HG02763 (cell line): ENCODE measurements around the gene MAD1L1.
"Not testable (repeated sequence)": the region's sequence is repeated elsewhere in the genome, so short reads cannot be mapped to it uniquely, and the experiment has no call there.

Experiments
- ATAC-seq: cut with Tn5 transposase; IDR thresholded peaks from one replicate; pipeline ENCODE4 v1.9.1; 2021; ENCODE audit warnings: mild to moderate bottlenecking, moderate library complexity; ENCODE audit not compliant: unreplicated experiment

MAD1L1 gene

DNA sequence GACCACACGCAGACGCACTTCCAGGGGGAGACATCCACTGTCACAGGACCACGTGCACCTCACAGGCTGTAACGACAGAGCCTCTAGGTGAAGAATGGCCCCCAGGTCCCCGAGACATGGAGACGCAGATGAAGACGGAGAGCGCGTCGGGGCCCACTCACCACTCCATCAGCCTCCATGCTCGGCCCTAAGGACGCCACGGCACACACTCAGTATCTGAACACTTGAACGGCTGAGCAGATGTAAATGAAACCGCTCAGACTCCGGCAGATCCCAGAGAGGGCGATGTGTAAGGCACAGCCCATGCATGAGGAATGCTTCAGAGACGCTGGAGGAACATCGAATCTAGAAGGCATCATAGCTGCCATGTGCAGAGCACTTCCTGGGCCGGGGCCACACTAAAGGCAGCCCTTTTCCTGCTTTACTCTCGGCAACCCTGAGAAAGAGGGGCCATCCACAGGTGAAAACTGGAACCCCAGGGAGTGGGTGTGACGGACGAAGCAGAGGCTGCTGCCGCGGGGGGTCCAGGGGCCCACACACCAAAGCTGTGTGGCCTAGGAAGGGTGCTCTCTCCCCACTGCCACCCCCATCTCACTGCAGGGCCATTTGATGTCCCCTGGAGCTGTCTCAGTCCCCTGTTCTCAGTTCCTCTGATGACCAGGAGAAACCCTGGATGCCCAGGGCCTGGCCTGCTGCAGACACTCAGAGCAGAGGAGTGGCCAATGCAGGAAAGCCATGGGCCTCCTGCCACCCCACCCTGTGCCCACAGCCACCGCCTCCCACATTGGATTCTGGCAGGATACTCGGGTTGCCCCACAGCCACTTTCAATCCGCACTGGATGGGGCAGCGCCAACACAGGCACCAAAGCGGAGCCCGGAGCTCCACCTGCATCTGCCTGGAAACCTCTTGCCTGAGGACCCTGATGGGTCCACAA is 253.8 kb downstream of the MAD1L1 start:
- no peak for ATAC-seq

DNA sequence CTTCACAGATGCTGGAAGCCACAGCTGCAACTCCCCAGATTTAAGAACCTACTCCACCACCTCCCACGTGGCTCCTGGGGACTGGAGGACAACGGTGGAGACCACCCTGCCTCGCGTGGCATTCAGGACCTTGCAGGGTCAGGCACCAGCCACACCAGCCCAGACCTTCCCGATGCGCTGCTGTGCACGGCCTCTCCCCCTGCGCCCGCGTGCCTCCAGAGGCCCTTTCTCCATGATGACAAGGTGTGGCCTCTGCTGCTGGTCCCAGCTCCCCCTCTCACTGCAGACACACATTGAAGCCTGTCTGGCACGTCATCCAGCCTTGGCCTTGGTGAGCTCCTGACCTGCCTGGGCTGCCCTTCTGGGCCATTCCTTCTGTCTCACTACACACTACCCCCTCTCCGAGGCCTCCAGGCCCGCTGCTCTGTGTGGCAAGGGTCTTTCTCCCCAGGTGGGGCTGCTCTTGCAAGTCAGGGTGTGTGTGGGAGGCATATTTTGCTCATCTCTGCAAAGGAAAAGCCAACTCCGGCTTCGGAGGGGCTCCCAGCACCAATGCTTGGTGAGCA is 254.8 kb downstream of the MAD1L1 start:
- no peak for ATAC-seq

DNA sequence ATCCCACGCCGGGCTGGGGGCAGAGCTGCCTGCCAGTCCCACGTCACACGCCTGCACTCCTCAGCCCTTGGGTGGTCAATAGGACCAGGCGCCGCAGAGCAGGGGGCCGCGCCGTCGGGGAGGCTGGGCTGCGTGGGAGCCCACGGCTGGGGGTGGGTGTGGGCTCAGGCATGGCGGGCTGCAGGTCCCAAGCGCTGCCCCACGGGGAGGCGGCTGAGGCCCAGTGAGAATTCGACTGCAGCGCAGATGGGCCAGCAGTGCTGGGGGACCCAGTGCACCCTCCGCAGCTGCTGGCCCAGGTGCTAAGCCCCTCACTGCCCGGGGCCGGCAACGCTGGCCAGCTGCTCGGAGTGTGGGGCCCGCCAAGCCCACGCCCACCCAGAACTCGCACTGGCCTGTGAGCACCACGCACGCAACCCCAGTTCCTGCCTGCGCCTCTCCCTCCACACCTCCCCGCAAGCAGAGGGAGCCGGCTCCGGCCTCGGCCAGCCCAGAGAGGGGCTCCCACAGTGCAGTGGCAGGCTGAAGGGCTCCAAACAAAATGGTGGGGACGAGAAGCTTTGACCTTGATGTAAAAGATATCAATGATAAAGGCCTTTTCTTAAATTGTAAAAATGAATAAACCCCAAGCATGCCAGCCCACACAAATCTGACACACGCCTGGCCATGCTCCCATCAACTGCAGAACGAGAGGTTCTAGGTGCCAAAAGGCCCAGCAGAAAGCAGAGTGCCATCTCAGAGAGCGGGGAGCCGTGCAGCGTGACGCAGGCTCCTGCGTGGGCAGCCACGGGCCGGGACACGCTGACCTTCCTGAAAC is 255.5 kb downstream of the MAD1L1 start:
- no peak for ATAC-seq

DNA sequence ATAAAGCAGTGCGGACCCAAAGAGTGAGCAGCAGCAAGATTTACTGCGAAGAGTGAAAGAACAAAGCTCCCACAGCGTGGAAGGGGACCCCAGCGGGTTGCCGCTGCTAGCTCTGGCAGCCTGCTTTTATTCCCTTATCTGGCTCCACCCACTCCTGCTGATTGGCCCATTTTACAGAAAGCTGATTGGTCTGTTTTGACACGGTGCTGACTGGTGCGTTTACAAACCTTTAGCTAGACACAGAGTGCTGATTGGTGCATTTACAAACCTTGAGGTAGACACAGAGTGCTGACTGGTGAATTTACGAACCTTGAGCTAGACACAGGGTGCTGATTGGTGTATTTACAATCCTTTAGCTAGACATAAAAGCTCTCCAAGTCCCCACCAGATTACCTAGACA is 256.2 kb downstream of the MAD1L1 start:
- not testable (repeated sequence) for ATAC-seq

DNA sequence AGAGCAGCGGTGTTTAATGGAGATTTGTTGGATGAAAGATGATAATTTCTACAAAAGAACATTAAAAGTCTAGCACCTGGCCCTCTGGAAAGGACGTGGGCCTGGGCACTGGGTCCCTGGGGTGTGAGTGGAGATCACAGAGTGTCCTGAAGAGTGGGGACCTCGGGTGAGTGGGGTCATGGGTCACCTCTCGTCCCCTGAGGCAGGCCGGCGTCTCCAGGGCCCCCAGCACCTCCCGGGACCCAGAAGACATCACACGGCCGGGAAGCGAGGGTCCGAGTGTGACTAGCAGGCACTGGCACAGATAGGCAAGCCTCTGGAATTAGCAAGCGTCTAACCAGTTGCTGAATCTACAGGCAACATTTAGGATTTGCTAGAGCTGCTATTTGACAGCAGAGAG is 257.2 kb downstream of the MAD1L1 start:
- no peak for ATAC-seq

DNA sequence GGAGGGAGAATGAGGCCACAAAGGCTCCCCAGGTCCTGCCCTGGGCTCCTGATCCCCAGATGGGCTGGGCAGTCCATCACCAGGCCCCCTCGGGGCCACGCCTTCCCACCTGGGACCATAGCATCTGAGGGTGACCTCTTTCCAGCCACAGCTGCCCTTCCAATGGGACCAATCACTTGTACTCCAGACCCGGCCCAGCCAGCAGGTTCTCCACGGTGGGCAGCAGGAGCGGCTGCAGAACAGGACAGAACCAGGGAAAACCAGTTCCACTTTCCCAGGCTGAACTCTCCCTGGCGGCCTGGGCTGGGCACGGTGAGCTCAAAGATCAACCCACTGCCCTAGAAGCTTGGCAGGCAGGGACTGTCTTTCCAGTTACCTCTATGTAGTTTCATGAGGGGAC is 257.6 kb downstream of the MAD1L1 start:
- no peak for ATAC-seq

DNA sequence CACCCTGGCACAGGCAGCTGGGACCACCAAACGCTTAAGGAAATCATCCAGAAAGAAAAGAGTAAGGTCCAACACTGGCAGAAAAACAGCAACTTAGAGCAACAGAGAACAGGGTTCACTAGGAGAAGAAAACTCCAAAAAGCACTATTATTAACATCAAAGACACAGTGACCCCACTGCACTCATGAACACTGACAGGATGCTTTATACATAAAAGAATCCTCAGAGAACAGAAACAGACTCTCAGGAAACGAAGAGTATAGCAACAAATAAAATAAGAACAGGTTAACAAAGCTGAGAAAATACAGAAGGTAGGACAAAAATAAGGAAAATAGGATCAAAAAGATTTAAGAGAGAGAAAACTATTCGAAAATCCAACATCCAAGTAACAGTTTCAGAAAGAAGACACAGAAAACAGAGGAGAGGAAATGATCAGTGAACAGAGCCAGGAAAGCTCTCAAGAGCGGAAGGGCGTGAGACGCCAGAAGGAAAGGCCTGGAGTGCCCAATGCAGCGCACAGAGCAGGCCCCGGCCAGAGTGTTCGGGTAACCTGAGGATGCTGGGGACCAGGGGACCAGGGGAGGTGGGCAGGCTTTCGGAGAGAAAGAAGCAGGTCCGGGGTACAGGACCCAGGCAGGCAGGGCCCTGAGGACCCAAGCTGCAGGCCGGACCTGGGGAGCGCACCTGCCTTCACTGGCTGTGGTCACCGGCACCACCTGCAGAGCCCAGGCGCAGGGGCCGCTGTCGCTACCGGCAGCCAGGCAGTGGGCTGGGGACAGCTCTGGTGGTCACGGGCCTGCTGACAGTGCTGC is 258.2 kb downstream of the MAD1L1 start:
- no peak for ATAC-seq

DNA sequence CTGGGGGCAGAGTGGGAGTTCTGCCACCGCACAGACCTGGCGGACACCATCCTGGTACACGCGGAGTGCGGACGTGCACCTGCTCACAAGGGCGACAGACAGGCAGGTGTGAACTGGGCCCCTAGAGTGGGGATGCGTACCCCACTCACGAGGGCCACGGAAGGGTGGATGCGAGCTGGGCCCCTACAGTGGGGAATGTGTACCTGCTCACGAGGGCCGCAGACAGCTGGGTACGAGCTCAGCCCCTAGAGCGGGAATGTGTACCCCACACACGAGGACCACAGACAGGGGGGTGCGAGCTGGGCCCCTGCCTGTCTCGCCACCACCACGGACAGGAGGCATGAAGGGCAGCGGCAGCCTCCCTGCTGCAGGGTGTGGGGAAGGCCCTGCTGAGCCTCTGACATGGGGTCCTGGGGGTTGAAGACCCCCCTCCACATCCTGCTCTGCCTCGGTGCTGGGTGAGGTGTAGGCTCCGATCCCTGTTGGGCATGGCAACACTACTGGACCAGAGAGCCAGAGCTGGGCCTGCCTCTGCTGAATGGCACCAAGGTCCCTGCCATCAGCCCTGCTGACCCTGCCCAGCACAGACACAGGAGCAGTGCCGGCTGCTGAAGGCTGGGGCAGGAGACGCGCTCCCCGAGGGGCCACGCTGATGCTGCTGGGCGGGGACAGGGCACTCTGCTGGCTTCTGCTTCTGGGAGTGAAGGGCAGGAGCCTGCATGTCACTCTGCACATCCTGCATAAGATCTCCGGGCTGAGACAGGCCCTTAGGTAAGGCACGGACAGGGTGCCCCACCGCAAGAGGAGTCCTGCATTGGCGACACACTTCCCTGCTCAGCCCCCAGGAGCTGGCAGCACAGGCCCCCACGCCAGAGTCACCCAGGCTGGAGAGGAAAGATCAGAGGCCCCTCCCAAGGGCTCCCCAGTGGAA is 259.2 kb downstream of the MAD1L1 start:
- ATAC-seq: no peak

DNA sequence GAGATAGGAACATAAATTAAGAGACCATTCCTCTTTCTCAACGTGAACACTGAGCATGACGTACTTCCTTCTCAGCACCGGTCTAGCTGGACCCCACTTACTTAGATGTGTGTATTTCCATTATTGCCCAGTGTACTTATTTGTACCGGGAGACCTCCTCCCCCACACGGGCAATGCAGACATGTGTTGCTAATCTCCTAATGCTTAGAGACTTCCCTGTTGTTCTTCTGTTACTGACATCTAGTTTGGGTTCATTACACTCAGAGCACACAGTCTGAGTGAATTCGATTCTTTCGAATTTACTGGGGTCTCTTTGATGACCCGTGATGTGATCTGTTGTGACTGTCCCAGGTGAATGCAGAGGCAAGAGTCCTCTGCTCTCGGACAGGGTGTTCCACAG is 260.0 kb downstream of the MAD1L1 start:
- ATAC-seq: no peak

DNA sequence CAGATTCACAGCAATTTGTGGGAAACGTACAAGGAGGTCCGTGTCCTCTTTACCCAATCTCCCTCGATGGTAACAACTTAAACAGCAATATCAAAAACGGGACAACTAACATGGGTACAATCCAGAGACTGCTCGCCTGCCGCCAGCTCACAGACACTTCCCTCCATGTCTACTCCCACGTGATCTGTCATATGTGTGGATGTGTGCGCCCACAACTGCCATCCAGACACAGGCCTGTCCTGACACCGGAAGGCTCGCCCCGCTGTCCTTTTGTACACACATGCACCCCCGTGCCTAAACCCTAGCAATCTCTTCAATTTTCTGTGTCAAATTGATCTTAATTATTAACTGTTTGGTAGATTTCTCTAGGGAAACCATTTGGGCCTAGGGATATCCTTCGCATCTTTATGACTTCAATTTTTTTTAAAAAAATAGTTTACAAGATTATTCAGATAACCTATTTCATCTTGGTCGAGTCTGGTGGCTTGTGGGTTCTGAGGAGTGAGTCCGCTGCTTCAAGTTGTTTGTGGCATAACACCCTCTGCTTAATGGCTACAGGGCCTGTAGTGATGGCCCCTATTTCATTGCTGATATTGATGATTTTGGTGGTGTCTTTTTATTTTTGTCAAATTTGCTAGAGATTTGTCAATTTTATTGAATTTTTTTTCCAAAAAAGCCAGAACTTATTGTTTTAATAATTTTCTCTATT is 260.6 kb downstream of the MAD1L1 start:
- no peak for ATAC-seq

DNA sequence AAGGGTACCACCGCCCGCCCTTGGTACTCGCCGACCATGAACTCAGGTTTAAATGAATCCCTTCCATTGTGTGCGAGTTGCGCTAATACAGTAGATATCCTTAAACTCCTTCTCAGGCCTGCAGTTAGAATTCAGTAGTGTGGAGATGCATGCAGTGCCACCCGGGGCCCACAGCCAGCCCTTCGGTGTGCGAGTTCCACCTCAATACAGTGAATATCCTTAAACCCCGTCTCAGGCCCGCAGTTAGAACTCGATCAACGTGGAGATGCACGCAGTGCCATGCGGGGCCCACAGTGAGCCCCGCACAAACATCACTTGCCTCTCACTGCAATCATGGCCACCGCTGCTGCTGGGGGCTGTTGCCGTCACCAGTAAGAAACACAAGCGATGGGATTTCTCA is 261.9 kb downstream of the MAD1L1 start:
- ATAC-seq: no peak

DNA sequence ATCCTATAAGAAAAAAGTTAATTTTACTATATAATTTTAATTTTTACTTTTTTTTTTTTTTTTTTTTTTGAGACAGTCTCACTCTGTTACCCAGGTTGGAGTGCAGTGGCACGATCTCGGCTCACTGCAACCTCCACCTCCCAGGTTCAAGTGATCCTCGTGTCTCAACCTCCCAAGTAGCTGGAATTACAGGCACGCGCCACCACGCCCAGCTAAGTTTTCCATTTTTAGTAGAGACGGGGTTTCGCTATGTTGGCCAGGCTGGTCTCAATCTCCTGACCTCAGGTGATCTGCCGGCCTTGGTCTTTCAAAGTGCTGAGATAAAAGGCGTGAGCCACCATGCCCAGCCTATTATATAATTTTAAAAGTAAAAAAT is 262.5 kb downstream of the MAD1L1 start:
- ATAC-seq: not testable (repeated sequence)

DNA sequence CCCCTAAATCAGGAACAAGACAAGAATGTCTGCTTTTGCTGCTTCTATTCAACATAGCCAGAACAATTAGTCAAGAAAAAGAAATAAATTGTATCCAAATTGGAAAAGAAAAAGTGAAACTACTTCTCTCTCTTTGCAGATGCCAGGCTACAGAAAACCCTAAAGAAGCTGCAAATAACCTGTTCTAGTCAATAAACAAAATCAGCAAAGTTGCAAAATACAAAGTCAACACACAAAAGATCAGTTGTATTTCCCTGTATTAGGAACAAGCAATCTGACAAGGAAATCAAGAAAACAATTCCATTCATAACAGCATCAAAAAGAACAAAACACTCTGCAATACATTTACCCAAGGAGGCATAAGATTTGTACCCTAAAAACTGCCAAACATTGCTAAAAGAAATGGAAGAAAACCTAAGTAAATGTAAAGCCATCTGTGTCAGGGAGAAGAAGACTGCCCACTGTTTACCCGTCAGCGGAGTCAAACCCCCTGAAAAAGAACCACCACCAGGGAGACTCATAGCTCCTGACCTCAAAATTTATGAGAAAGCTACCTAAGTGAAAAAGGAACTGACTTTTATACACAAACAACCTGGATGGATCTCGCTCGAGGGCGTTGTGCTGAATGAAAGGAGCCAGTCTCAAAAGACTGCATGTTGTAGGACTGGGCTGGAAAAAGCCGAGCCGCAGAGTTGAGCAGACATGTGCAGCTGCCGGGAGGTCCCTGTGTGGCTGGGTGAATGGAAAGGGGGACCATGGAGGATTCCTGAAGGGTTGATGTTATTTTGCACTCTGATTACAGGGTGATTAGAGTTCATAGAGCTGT is 263.1 kb downstream of the MAD1L1 start:
- no peak for ATAC-seq

DNA sequence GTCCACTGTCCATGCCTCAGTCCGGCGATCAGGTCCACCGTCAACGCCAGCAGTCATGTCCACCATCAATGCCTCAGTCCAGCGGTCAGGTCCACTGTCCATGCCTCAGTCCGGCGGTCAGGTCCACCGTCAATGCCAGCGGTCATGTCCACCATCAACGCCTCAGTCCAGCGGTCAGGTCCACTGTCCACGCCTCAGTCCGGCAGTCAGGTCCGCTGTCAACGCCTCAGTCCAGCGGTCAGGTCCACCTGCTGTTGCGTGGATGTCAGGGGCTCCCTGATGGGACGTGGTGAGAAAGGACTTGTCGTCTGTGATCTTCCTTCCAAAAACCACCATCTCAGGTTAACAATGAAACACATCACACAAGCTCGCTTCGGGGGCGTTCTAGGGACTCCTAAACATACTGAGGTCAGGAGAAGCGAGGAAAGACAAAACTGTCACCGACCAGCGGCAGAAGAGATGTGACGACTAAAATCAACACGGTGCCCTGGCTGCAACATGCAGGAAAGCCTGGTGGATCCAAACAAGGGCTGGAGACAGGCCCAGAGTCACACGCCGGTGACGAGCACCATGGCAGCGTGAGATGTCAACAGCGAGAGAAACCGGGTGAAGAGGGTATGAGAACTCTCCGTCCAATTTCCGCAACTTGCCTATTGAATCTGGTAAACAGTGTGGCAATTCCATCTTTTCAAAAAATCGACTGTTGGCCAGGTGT is 264.2 kb downstream of the MAD1L1 start:
- ATAC-seq: no peak

DNA sequence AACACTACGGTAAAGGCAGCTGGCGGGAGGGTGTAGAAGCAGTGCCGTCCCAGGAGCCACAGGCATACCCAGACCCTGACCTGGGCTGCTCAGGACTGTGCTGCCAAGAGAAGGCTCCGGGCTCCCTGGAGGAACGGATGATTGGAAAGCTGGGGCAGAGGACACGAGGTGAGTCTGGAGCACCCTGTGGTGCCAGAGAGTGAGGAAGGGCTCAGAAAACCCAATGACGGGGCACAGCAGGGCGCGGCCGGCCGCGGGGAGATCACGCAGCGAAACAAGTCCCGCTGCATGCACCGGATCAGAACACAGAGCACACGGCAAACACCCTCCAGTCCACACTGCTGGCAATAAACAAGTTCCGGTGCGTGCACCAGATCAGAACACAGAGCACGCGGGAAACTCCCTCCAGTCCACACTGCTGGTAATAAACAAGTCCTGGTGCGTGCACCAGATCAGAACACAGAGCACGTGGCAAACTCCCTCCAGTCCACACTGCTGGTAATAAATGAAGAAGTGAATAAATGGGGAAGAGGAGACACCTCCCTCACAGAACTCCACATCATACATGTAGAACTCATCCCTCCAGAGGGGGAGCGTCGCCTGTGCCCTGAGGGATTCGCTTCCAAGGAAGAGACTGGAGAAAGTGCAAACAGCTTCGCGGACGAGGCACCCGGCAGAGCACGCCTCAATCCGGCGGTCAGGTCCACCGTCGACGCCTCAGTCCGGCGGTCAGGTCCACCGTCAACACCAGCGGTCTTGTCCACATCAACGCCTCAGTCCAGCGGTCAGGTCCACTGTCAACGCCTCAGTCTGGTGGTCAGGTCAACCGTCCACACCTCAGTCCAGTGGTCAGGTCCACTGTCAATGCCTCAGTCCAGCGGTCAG is 265.0 kb downstream of the MAD1L1 start:
- ATAC-seq: no peak

DNA sequence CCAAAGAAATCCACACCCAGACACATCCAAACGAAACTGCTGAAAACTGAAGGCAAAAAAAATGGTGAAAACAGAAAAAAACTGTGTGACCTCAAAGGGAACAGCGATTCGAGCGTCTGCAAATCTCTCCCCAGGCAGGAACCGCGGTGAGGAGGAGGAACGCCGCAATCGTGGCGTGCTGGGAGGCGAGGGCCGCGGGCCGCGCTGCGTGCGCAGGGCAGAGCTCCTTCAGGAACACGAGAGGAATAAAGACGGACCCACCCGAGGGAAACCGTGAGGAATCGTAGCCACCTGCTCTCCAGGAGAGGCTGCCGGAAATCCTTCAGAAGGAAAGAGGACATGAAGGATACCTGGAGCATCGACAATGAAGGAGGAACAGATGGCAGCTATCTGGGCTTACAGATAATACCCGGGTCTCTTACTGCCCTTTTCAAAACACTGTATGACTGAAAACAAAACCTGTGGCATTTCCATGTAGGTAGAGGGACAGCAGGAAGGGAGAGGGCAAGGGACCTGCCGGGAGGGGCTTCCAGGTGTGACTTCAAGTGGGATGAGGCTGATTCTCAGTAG is 266.0 kb downstream of the MAD1L1 start:
- no peak for ATAC-seq
